Measurements from ENCODE around the gene DDX20. TPM values are rescaled to one million over a fixed set of nuclear protein-coding genes. Genes with fewer than 3 reads are reported as not detected.

Gene DDX20
- total and polyA plus RNA-seq, 2 of the 8 experiments (the other 6 are each of a cell fraction or from before 2014, with no cell fraction given), result 7.5 to 24.7 TPM

- no peak overlapping the region for H2AFZ ChIP-seq (ENCODE audit: low read length)
- peaks cover 17 to 34% (median 25%) of the 10 kb centered on the region in 4 experiments for H3K4me1 ChIP-seq (replicated peaks in 1 of 4; ENCODE audit: control insufficient read depth in 3 of 4, insufficient read depth in 4 of 4, low read length in 3 of 4)
- peaks cover 17% of the 10 kb centered on the region for H3K79me1 ChIP-seq (ENCODE audit: low read depth, low read length)
- H4K8ac ChIP-seq (ENCODE audit: extremely low read depth, insufficient read depth, low read length), result 0 out of 2 replicates have a peak overlapping the region, but pooled peaks have one; percentile 37
- no peak overlapping the region for H2BK5ac ChIP-seq (ENCODE audit: low read depth, low read length)
- H2BK20ac ChIP-seq (ENCODE audit: low read length), result no peak overlapping the region
- H3K4me3 ChIP-seq (ENCODE audit: extremely low read depth in 1 of 4, insufficient read depth in 2 of 4, low read depth in 3 of 4, low read length in 4 of 4), result no peak overlapping the region
- no peak overlapping the region for H2BK12ac ChIP-seq (ENCODE audit: low read depth, low read length)
- H3K18ac ChIP-seq (ENCODE audit: extremely low read depth, low read length), result no peak overlapping the region
- no peak overlapping the region for H3K4ac ChIP-seq (replicated peaks; ENCODE audit: insufficient read length, low read depth, low read length)
- H4K20me1 ChIP-seq (replicated peaks in 1 of 2; ENCODE audit: control insufficient read depth in 1 of 2, insufficient read depth in 2 of 2, low read length in 2 of 2), result peaks cover 3 to 9% of the 10 kb centered on the region in 2 experiments
- POLR2A ChIA-PET (ENCODE audit: partially characterized antibody), result interaction anchor here (0.8 to 19.0 kb wide), 3 partner anchors 11 to 224 kb away, joined by 3 to 343 read pairs (median 3); no protein-coding TSS in a partner anchor
- no peak overlapping the region for H4K91ac ChIP-seq (replicated peaks; ENCODE audit: insufficient read length, low read length)
- FAIRE-seq (no peak), DNase-seq (ENCODE audit: low read depth in 1 of 2, low spot score in 2 of 2) (peak in 1 of 2 experiments; percentile 20)
- WGBS, 2 experiments (ENCODE audit: extremely low coverage in 1 of 2, insufficient coverage in 1 of 2, insufficient read length in 1 of 2, insufficient replicate concordance in 2 of 2, low coverage in 1 of 2, low lambda C conversion rate in 2 of 2, missing lambda C conversion rate in 1 of 2), result 97% methylated on average over 7 of the region's 7 CpGs; no CpG with 5 or more reads in 1 of the 2 experiments
- no peaks in the 10 kb centered on the region for H3K9me3 ChIP-seq (ENCODE audit: insufficient read depth in 2 of 2, low read depth in 1 of 2, low read length in 1 of 2)
- no peak overlapping the region for H3K4me2 ChIP-seq (ENCODE audit: insufficient read depth in 1 of 2, low read depth in 2 of 2, low read length in 2 of 2)
- no peaks in the 10 kb centered on the region; a peak in 1 of 7 replicates for H3K27me3 ChIP-seq (replicated peaks in 1 of 4; ENCODE audit: control insufficient read depth in 3 of 4, extremely low read depth in 1 of 4, insufficient read depth in 3 of 4, low read length in 3 of 4)
- H2BK120ac ChIP-seq (replicated peaks; ENCODE audit: low read depth, low read length), result no peak overlapping the region
- CTCF ChIA-PET (ENCODE audit: partially characterized antibody), result interaction anchor here (40.4 to 42.0 kb wide), 2 partner anchors 3 to 12 kb away, joined by 1070 read pairs; partner anchors contain the start of genes DDX20 and INKA2
- no peak overlapping the region for H4K5ac ChIP-seq (ENCODE audit: insufficient read length, low read depth, low read length)
- peaks cover 2% of the 10 kb centered on the region; the same call in 1 of the 2 replicates for H3K23me2 ChIP-seq (ENCODE audit: low read depth, low read length)
- no peak overlapping the region for H3K27ac ChIP-seq (ENCODE audit: low read depth, low read length)
- H3K9ac ChIP-seq (replicated peaks in 1 of 4; ENCODE audit: extremely low read depth in 1 of 4, low read depth in 3 of 4, low read length in 3 of 4), result no peak overlapping the region
- H2BK15ac ChIP-seq (ENCODE audit: low read length), result no peak overlapping the region
- peaks cover 0 to 59% of the 10 kb centered on the region in 2 experiments; a peak in 3 of 4 replicates for H3K79me2 ChIP-seq (ENCODE audit: control insufficient read depth in 1 of 2, insufficient read depth in 2 of 2, low read length in 2 of 2)
- H3K36me3 ChIP-seq (ENCODE audit: control insufficient read depth in 2 of 4, insufficient read depth in 4 of 4, low read length in 3 of 4), result peaks cover 0 to 3% (median 1%) of the 10 kb centered on the region in 4 experiments; a peak in 3 of 8 replicates
- H3K56ac ChIP-seq (replicated peaks; ENCODE audit: insufficient read length, low read depth, low read length), result no peak overlapping the region
- H3K14ac ChIP-seq (ENCODE audit: insufficient read length), result no peak overlapping the region
- H3K23ac ChIP-seq (ENCODE audit: insufficient read length), result no peak overlapping the region
- H2AK5ac ChIP-seq (ENCODE audit: low read depth, low read length), result no peak overlapping the region
- no peak for TF ChIP-seq POU5F1 (IDR thresholded peaks at IDR 0.05; ENCODE audit: low read depth, low read length)
- no peak for TF ChIP-seq SIN3A (conservative IDR thresholded peaks at IDR 0.05 in 1 of 2, IDR thresholded peaks at IDR 0.05 in 1 of 2; ENCODE audit: low read depth in 1 of 2, low read length in 2 of 2)
- no peak for TF ChIP-seq CREB1 (IDR thresholded peaks at IDR 0.05)
- TF ChIP-seq JUN (IDR thresholded peaks at IDR 0.05; ENCODE audit: low read depth, low read length), result no peak
- TF ChIP-seq KDM5A (IDR thresholded peaks at IDR 0.05; ENCODE audit: low read length), result no peak
- no peak for TF ChIP-seq FOSL1 (IDR thresholded peaks at IDR 0.05; ENCODE audit: insufficient read depth, low read depth, low read length)
Observed at GRCh38 chr1:111732718-111733117, 23.0 kb upstream of the DDX20 start.
